IMR-90 (cell line): Measurements from ENCODE around the gene KRT28. TPM values are rescaled to one million over a fixed set of nuclear protein-coding genes. Genes with fewer than 3 reads are reported as not detected.

Experiments used
- ATAC-seq: fragments of 200-7000 bp; cut with Tn5 transposase; 2 replicates; pipeline ENCODE4 v1.9.1; 2020; ENCODE audit warnings: low read depth, mild to moderate bottlenecking, moderate library complexity
- BruUV-seq: library from RNA; stranded (reverse); fragments of 400-500 nt; replicated peaks from 2 replicates; lab custom pipeline; 2021; lab: Mats Ljungman, UMichigan
- CTCF ChIA-PET: fragments of 300-600 bp; formaldehyde crosslinking; extraction: SDS; loops from one replicate; lab custom pipeline; 2021; ENCODE audit warnings: antibody characterized with exemption; lab: Yijun Ruan, JAX
- POLR2A ChIA-PET: fragments of 300-600 bp; sonication (Branson Sonifier 250); formaldehyde crosslinking; loops from one replicate; lab custom pipeline; 2022; ENCODE audit warnings: antibody characterized with exemption; ENCODE audit not compliant: unreplicated experiment; lab: Charles Lee
- DNase-seq: peaks from one replicate; pipeline ENCODE4 v3.0.0; 2013
- H2AFZ ChIP-seq: replicated peaks from 2 replicates; pipeline ENCODE3; 2013; ENCODE audit warnings: low read length, mild to moderate bottlenecking; ENCODE audit not compliant: poor library complexity
- H2AK5ac ChIP-seq: 2 replicates; pipeline ENCODE4 v1.6.1; 2013; ENCODE audit warnings: low read depth, low read length, inconsistent platforms
- H2AK9ac ChIP-seq: replicated peaks from 2 replicates; pipeline ENCODE3; 2013; ENCODE audit warnings: mild to moderate bottlenecking, low read depth, low read length, moderate library complexity; ENCODE audit not compliant: poor library complexity
- H2BK120ac ChIP-seq: 2 replicates; pipeline ENCODE4 v1.6.1; 2013; ENCODE audit warnings: low read depth, low read length, inconsistent platforms
- H2BK15ac ChIP-seq: 3 replicates; pipeline ENCODE4 v1.6.1; 2013; ENCODE audit warnings: low read depth, low read length, inconsistent platforms
- H2BK20ac ChIP-seq: 2 replicates; pipeline ENCODE4 v1.6.1; 2013; ENCODE audit warnings: low read depth, mild to moderate bottlenecking, inconsistent platforms, low read length, moderate library complexity
- H2BK5ac ChIP-seq: 2 replicates; pipeline ENCODE4 v1.6.1; 2013; ENCODE audit warnings: mild to moderate bottlenecking, low read depth, low read length, inconsistent platforms; ENCODE audit not compliant: poor library complexity, severe bottlenecking
- H3K14ac ChIP-seq: replicated peaks from 2 replicates; pipeline ENCODE4 v1.6.1; 2013; ENCODE audit warnings: low read depth, low read length, inconsistent platforms
- H3K18ac ChIP-seq: 2 replicates; pipeline ENCODE4 v1.6.1; 2013; ENCODE audit warnings: low read depth, low read length, control low read depth
- H3K23ac ChIP-seq: 2 replicates; pipeline ENCODE4 v1.6.1; 2013; ENCODE audit warnings: low read depth, low read length, inconsistent platforms
- H3K27ac ChIP-seq: 2 replicates; pipeline ENCODE4 v1.5.1; 2013; ENCODE audit warnings: mild to moderate bottlenecking, control low read depth, low read length; ENCODE audit not compliant: insufficient read depth
- H3K27me3 ChIP-seq: 2 replicates; pipeline ENCODE4 v1.6.1; 2013; ENCODE audit warnings: low read length; ENCODE audit not compliant: control insufficient read depth, insufficient read depth
- H3K36me3 ChIP-seq: 2 replicates; pipeline ENCODE4 v1.6.1; 2013; ENCODE audit warnings: low read length, mixed read lengths; ENCODE audit not compliant: control insufficient read depth, insufficient read depth
- H3K4ac ChIP-seq: 2 replicates; pipeline ENCODE4 v1.6.1; 2013; ENCODE audit warnings: low read depth, low read length, inconsistent platforms
- H3K4me1 ChIP-seq: 2 replicates; pipeline ENCODE4 v1.6.1; 2013; ENCODE audit warnings: low read length, mixed read lengths; ENCODE audit not compliant: control insufficient read depth, insufficient read depth
- H3K4me2 ChIP-seq: 2 replicates; pipeline ENCODE4 v1.6.1; 2013; ENCODE audit warnings: low read depth, mild to moderate bottlenecking, control low read depth, low read length, moderate library complexity
- H3K4me3 ChIP-seq: 2 replicates; pipeline ENCODE4 v1.5.1; 2013; ENCODE audit warnings: low read depth, mild to moderate bottlenecking, control low read depth, low read length, moderate library complexity; ENCODE audit not compliant: insufficient read depth
- H3K56ac ChIP-seq: 2 replicates; pipeline ENCODE4 v1.6.1; 2013; ENCODE audit warnings: low read length, inconsistent platforms; ENCODE audit not compliant: insufficient read depth; ENCODE audit errors: extremely low read depth
- H3K79me1 ChIP-seq, 2 experiments: 2 replicates each; pipeline ENCODE4 v1.6.1; 2013; ENCODE audit warnings: low read length in 2 of 2, inconsistent platforms in 1 of 2, low read depth in 1 of 2
- H3K9ac ChIP-seq: 2 replicates; pipeline ENCODE4 v1.6.1; 2013; ENCODE audit warnings: low read depth, low read length, control low read depth
- H3K9me1 ChIP-seq: 2 replicates; pipeline ENCODE4 v1.6.1; 2013; ENCODE audit warnings: low read length, inconsistent platforms; ENCODE audit not compliant: insufficient read depth
- H3K9me3 ChIP-seq: 2 replicates; pipeline ENCODE4 v1.6.1; 2013; ENCODE audit warnings: low read length; ENCODE audit not compliant: control insufficient read depth, insufficient read depth
- H4K20me1 ChIP-seq: 2 replicates; pipeline ENCODE4 v1.6.1; 2013; ENCODE audit warnings: low read length, inconsistent platforms; ENCODE audit not compliant: insufficient read depth
- H4K5ac ChIP-seq: 2 replicates; pipeline ENCODE4 v1.6.1; 2013; ENCODE audit warnings: mild to moderate bottlenecking, low read depth, low read length, control low read depth
- H4K8ac ChIP-seq, 2 experiments: 2 replicates each; pipeline ENCODE4 v1.6.1; 2013; ENCODE audit warnings: low read depth in 2 of 2, low read length in 2 of 2, control low read depth in 1 of 2, inconsistent platforms in 1 of 2
- H4K91ac ChIP-seq: 2 replicates; pipeline ENCODE4 v1.6.1; 2013; ENCODE audit warnings: low read depth, low read length, inconsistent platforms; ENCODE audit not compliant: insufficient read depth
- BHLHE40 ChIP-seq: fragments of 150-350 bp; IDR thresholded peaks from 2 replicates; pipeline ENCODE4 v1.6.1; 2016; ENCODE audit warnings: mild to moderate bottlenecking, low read depth, low read length
- CEBPB ChIP-seq: IDR thresholded peaks from 2 replicates; pipeline ENCODE4 v1.6.1; 2012; ENCODE audit warnings: low read depth, low read length, improper control_type of control experiment
- MAFK ChIP-seq: IDR thresholded peaks from 2 replicates; pipeline ENCODE4 v1.6.1; 2012; ENCODE audit warnings: low read depth, low read length, improper control_type of control experiment
- MAZ ChIP-seq: IDR thresholded peaks from 2 replicates; pipeline ENCODE4 v1.6.1; 2012; ENCODE audit warnings: low read depth, mild to moderate bottlenecking, low read length, improper control_type of control experiment, moderate library complexity, borderline replicate concordance
- RAD21 ChIP-seq: IDR thresholded peaks from 2 replicates; pipeline ENCODE4 v1.6.1; 2012; ENCODE audit warnings: low read length, improper control_type of control experiment
- RCOR1 ChIP-seq: IDR thresholded peaks from 2 replicates; pipeline ENCODE4 v1.6.1; 2012; ENCODE audit warnings: mild to moderate bottlenecking, low read length, improper control_type of control experiment; ENCODE audit not compliant: insufficient replicate concordance
- RFX5 ChIP-seq: IDR thresholded peaks from 2 replicates; pipeline ENCODE4 v1.8.0; 2012; ENCODE audit warnings: low read depth, mild to moderate bottlenecking, low read length, moderate library complexity
- SMC3 ChIP-seq: fragments of 150-350 bp; IDR thresholded peaks from 2 replicates; pipeline ENCODE4 v1.6.1; 2016; ENCODE audit warnings: low read depth, mild to moderate bottlenecking, antibody characterized with exemption, low read length, moderate library complexity
- WGBS, 2 experiments: methylation state at CpG; one replicate each; pipeline versions ENCODE4 v1.1.5 to v1.1.7; 2013; ENCODE audit warnings: missing lambda C conversion rate in 2 of 2; ENCODE audit not compliant: insufficient read length in 1 of 2; ENCODE audit errors: extremely low coverage in 2 of 2; 5-methylcytosine and 5-hydroxymethylcytosine counted together
- dilution Hi-C: fragments of 300-500 bp; cut with HindIII; formaldehyde crosslinking; loops from one replicate; pipeline ENCODE4 v1.14.3; 2018; ENCODE audit warnings: low sequenced_read_pairs; ENCODE audit not compliant: unreplicated experiment
- in situ Hi-C: fragments of 300-500 bp; cut with MboI; formaldehyde crosslinking; loops from 3 replicates; pipeline ENCODE4 v1.14.3; 2019; ENCODE audit warnings: low sequenced_read_pairs, inconsistent platforms, mixed read lengths
- intact Hi-C: fragments of 100-400 bp; cut with micrococcal nuclease; formaldehyde crosslinking; loops from 2 replicates; pipeline ENCODE4 v1.10.0; 2022
- polyA plus RNA-seq, 3 experiments: library from polyadenylated mRNA; depleted of rRNA; stranded (reverse); fragments of >200 nt; gene quantifications; 2 replicates each; pipeline ENCODE4 v1.2.3, GENCODE V29; 2012; ENCODE audit warnings: low replicate concordance in 1 of 3
- total RNA-seq: library from RNA; depleted of rRNA; stranded (reverse); fragments of >200 nt; gene quantifications from 2 replicates; pipeline ENCODE4 v1.2.3, GENCODE V29; 2012

The KRT28 gene
- total and polyA plus RNA-seq, 2 of the 4 experiments (the other 2 are of a cell fraction) = not detected

DNA sequence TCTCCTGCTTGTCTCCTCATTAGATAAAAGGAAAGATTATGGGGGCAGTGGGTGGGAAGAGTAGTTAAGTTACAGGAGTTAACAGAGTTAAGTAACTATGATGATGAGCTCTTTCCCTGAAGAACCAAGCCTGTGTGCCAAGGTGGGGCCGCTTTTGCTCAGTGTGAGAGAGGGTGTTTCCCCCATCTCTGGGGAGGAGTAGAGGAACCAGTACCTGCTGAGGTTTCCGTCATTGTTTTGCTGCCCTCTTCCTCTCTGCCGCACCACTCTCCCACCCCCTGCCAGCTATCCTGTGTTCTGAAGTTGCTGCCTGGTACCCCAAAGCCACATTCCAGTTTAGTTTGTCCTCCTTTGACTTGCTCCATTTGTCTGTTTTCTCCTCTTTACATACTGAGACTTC is 43.5 kb upstream of the KRT28 start:
- Histone ChIP-seq H2BK20ac (no peak overlapping the region), H2AK5ac (no peak overlapping the region), H3K23ac (no peak overlapping the region), H3K36me3 (no peaks in the 10 kb centered on the region), H2AFZ (no peak overlapping the region), H3K18ac (no peak overlapping the region), H3K27ac (no peak overlapping the region), H2BK120ac (no peak overlapping the region), H4K91ac (no peak overlapping the region), H3K56ac (no peak overlapping the region), H2BK5ac (no peak overlapping the region), H2AK9ac (no peak overlapping the region), H3K9me3 (no peaks in the 10 kb centered on the region), H3K9ac (no peak overlapping the region), H3K4me3 (no peak overlapping the region), H4K8ac (no peak overlapping the region), H4K20me1 (no peaks in the 10 kb centered on the region), H3K14ac (no peak overlapping the region), H3K9me1 (0 out of 2 replicates have a peak, but pooled peaks cover 2% of the 10 kb centered on the region), H3K27me3 (no peaks in the 10 kb centered on the region; the same call in 1 of the 2 replicates), H2BK15ac (no peak overlapping the region), H3K79me1 (no peaks in the 10 kb centered on the region), H3K4me2 (no peak overlapping the region), H4K5ac (no peak overlapping the region), H3K4me1 (no peaks in the 10 kb centered on the region), H3K4ac (no peak overlapping the region)
- ChIA-PET POLR2A (no interaction called here), CTCF (interaction anchor here (1.2 kb wide), 1 partner anchor 8 kb away, joined by 3 read pairs; no protein-coding TSS in a partner anchor)
- dilution Hi-C loops (no loop called here), in situ Hi-C loops (no loop called here), intact Hi-C loops (no loop called here)
- no CpG with 5 or more reads among the region's 3 CpGs for WGBS, 2 experiments
- BruUV-seq = no TSS peak
- no peak for TF ChIP-seq RCOR1
- TF ChIP-seq RAD21 = no peak
- TF ChIP-seq MAFK = no peak
- TF ChIP-seq SMC3 = no peak
- no peak for TF ChIP-seq BHLHE40
- no peak for TF ChIP-seq MAZ
- no peak for TF ChIP-seq RFX5
- no peak for TF ChIP-seq CEBPB
- ATAC-seq = no peak
- DNase-seq = no peak
